Measurements from ENCODE around the gene USP47. TPM values are rescaled to one million over a fixed set of nuclear protein-coding genes. Genes with fewer than 3 reads are reported as not detected.

The USP47 gene
- total and polyA plus RNA-seq, 2 of the 8 experiments (the other 6 are each of a cell fraction or from before 2014, with no cell fraction given), result 4.2 to 21.3 TPM

DNA sequence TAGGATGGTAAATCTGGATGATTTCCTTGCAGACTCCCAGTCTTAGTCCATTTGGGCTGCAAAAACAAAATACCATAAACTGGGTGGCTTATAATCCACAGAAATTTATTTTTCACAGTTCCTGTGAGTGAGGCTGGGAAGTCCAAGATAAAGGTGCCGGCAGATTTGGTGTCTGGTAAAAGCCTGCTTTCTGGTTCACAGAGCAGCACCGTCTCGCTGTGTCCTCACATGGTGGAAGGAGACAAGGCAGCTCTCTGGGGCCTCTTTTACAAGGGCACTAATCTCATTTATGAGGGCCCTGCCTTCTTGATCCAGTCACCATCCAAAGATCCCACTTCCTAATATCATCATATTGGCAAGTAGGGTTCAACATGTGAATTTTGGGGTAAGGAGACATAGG is 8.9 kb downstream of the USP47 start:
- Histone ChIP-seq H3K23ac (ENCODE audit: insufficient read length) (no peak overlapping the region), H3K36me3 (ENCODE audit: control insufficient read depth in 2 of 4, insufficient read depth in 4 of 4, low read length in 3 of 4) (no peaks in the 10 kb centered on the region), H2AFZ (ENCODE audit: low read length) (no peak overlapping the region), H4K20me1 (replicated peaks in 1 of 2; ENCODE audit: control insufficient read depth in 1 of 2, insufficient read depth in 2 of 2, low read length in 2 of 2) (peaks cover 1 to 4% of the 10 kb centered on the region in 2 experiments), H3K18ac (ENCODE audit: extremely low read depth, low read length) (no peak overlapping the region), H3K4ac (replicated peaks; ENCODE audit: insufficient read length, low read depth, low read length) (no peak overlapping the region), H2BK5ac (ENCODE audit: low read depth, low read length) (no peak overlapping the region), H3K14ac (ENCODE audit: insufficient read length) (no peak overlapping the region), H2BK15ac (ENCODE audit: low read length) (no peak overlapping the region), H3K4me3 (ENCODE audit: extremely low read depth in 1 of 4, insufficient read depth in 2 of 4, low read depth in 3 of 4, low read length in 4 of 4) (no peak overlapping the region), H2BK20ac (ENCODE audit: low read length) (no peak overlapping the region), H3K79me2 (ENCODE audit: control insufficient read depth in 1 of 2, insufficient read depth in 2 of 2, low read length in 2 of 2) (peaks cover 4 to 95% of the 10 kb centered on the region in 2 experiments; a peak in 3 of 4 replicates), H2AK5ac (ENCODE audit: low read depth, low read length) (no peak overlapping the region), H3K56ac (replicated peaks; ENCODE audit: insufficient read length, low read depth, low read length) (no peak overlapping the region), H4K5ac (ENCODE audit: insufficient read length, low read depth, low read length) (no peak overlapping the region), H3K27ac (ENCODE audit: low read depth, low read length) (no peak overlapping the region), H3K27me3 (replicated peaks in 1 of 4; ENCODE audit: control insufficient read depth in 3 of 4, extremely low read depth in 1 of 4, insufficient read depth in 3 of 4, low read length in 3 of 4) (no peaks in the 10 kb centered on the region), H3K4me2 (ENCODE audit: insufficient read depth in 1 of 2, low read depth in 2 of 2, low read length in 2 of 2) (no peak overlapping the region), H3K23me2 (ENCODE audit: low read depth, low read length) (no peaks in the 10 kb centered on the region), H2BK12ac (ENCODE audit: low read depth, low read length) (no peak overlapping the region), H2BK120ac (replicated peaks; ENCODE audit: low read depth, low read length) (no peak overlapping the region), H3K9me3 (ENCODE audit: insufficient read depth in 2 of 2, low read depth in 1 of 2, low read length in 1 of 2) (no peaks in the 10 kb centered on the region), H3K4me1 (replicated peaks in 1 of 4; ENCODE audit: control insufficient read depth in 3 of 4, insufficient read depth in 4 of 4, low read length in 3 of 4) (peaks cover 0 to 3% (median 0%) of the 10 kb centered on the region in 4 experiments; a peak in 4 of 7 replicates), H3K79me1 (ENCODE audit: low read depth, low read length) (peaks cover 4% of the 10 kb centered on the region; the same call in 1 of the 2 replicates), H4K8ac (ENCODE audit: extremely low read depth, insufficient read depth, low read length) (no peak overlapping the region), H4K91ac (replicated peaks; ENCODE audit: insufficient read length, low read length) (no peak overlapping the region), H3K9ac (replicated peaks in 1 of 4; ENCODE audit: extremely low read depth in 1 of 4, low read depth in 3 of 4, low read length in 3 of 4) (no peak overlapping the region)
- WGBS, 2 experiments (ENCODE audit: extremely low coverage in 1 of 2, insufficient coverage in 1 of 2, insufficient read length in 1 of 2, insufficient replicate concordance in 2 of 2, low coverage in 1 of 2, low lambda C conversion rate in 2 of 2, missing lambda C conversion rate in 1 of 2), result 92% methylated on average over 3 of the region's 3 CpGs; no CpG with 5 or more reads in 1 of the 2 experiments
- FAIRE-seq, result no peak
- ChIA-PET POLR2A (ENCODE audit: partially characterized antibody) (no interaction called here), CTCF (ENCODE audit: partially characterized antibody) (interaction anchor here (1.2 to 2.2 kb wide), 4 partner anchors 10 to 63 kb away, joined by 3 to 5 read pairs (median 4); no protein-coding TSS in a partner anchor)
- DNase-seq (ENCODE audit: low read depth in 1 of 2, low spot score in 2 of 2), result no peak
- TF ChIP-seq BCL11A (IDR thresholded peaks at IDR 0.05; ENCODE audit: low read depth in 2 of 2, low read length in 2 of 2) (no peak), CREB1 (IDR thresholded peaks at IDR 0.05) (no peak), NANOG (IDR thresholded peaks at IDR 0.05; ENCODE audit: insufficient read depth, low read depth, low read length, poor library complexity, severe bottlenecking) (no peak), POLR2A (IDR thresholded peaks at IDR 0.05; ENCODE audit: control extremely low read depth in 1 of 2, low read depth in 2 of 2, low read length in 2 of 2) (no peak), GABPA (IDR thresholded peaks at IDR 0.05; ENCODE audit: borderline replicate concordance, insufficient read depth, low read length) (no peak), KDM5A (IDR thresholded peaks at IDR 0.05; ENCODE audit: low read length) (no peak), JUND (IDR thresholded peaks at IDR 0.05; ENCODE audit: low read length) (no peak)
- TF ChIP-seq, protein P1, sequence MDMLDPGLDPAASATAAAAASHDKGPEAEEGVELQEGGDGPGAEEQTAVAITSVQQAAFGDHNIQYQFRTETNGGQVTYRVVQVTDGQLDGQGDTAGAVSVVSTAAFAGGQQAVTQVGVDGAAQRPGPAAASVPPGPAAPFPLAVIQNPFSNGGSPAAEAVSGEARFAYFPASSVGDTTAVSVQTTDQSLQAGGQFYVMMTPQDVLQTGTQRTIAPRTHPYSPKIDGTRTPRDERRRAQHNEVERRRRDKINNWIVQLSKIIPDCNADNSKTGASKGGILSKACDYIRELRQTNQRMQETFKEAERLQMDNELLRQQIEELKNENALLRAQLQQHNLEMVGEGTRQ (IDR thresholded peaks at IDR 0.05; ENCODE audit: low read length), result no peak
- TF ChIP-seq, protein P2, sequence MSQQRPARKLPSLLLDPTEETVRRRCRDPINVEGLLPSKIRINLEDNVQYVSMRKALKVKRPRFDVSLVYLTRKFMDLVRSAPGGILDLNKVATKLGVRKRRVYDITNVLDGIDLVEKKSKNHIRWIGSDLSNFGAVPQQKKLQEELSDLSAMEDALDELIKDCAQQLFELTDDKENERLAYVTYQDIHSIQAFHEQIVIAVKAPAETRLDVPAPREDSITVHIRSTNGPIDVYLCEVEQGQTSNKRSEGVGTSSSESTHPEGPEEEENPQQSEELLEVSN (IDR thresholded peaks at IDR 0.05), result no peak
- TF ChIP-seq, protein P3, sequence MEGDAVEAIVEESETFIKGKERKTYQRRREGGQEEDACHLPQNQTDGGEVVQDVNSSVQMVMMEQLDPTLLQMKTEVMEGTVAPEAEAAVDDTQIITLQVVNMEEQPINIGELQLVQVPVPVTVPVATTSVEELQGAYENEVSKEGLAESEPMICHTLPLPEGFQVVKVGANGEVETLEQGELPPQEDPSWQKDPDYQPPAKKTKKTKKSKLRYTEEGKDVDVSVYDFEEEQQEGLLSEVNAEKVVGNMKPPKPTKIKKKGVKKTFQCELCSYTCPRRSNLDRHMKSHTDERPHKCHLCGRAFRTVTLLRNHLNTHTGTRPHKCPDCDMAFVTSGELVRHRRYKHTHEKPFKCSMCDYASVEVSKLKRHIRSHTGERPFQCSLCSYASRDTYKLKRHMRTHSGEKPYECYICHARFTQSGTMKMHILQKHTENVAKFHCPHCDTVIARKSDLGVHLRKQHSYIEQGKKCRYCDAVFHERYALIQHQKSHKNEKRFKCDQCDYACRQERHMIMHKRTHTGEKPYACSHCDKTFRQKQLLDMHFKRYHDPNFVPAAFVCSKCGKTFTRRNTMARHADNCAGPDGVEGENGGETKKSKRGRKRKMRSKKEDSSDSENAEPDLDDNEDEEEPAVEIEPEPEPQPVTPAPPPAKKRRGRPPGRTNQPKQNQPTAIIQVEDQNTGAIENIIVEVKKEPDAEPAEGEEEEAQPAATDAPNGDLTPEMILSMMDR (IDR thresholded peaks at IDR 0.05; ENCODE audit: control extremely low read depth in 1 of 3, insufficient read depth in 1 of 3, low read depth in 1 of 3, low read length in 3 of 3), result no peak
